Measurements from ENCODE around the gene ADCY10.

GRCh38 chr1:167797015-167797414, 116.9 kb downstream of the ADCY10 start:
- TF ChIP-seq CTCF (IDR thresholded peaks at IDR 0.05) (no peak), POLR2A (IDR thresholded peaks at IDR 0.05) (no peak), POLR2AphosphoS5 (IDR thresholded peaks at IDR 0.05) (peak; percentile 84 to 97 (median 92))
